ENCODE results near the gene A4GALT. TPM values are rescaled to one million over a fixed set of nuclear protein-coding genes. Genes with fewer than 3 reads are reported as not detected.
"Not testable (repeated sequence)": the region's sequence is repeated elsewhere in the genome, so short reads cannot be mapped to it uniquely, and the experiment has no call there.

A4GALT gene
- total RNA-seq, 2 experiments from 2014 or later: 56.0 to 61.5 TPM

GRCh38 chr22:42760806-42761565 is 40.3 kb upstream of the A4GALT start:
- Histone ChIP-seq H3K79me2 (ENCODE audit: insufficient read depth, low read depth, low read length) (no peaks in the 10 kb centered on the region), H3K4me1 (ENCODE audit: insufficient read depth, low read length, poor library complexity, severe bottlenecking) (peaks cover 72% of the 10 kb centered on the region), H3K36me3 (ENCODE audit: insufficient read depth, low read length) (no peaks in the 10 kb centered on the region), H3K9me3 (ENCODE audit: low read length) (no peaks in the 10 kb centered on the region), H3K9me2 (ENCODE audit: insufficient read depth, low read length) (no peaks in the 10 kb centered on the region), H3K4me3 (ENCODE audit: low read depth, low read length, poor library complexity, severe bottlenecking) (peak overlapping the region; percentile 33), H3K4me2 (ENCODE audit: low read length) (peak overlapping the region; percentile 67), H4K20me1 (ENCODE audit: insufficient read depth, low read length) (no peaks in the 10 kb centered on the region), H2AFZ (ENCODE audit: low read length) (peak overlapping the region; percentile 61; the same call in 1 of the 2 replicates), H3K27ac (ENCODE audit: low read depth, low read length, poor library complexity, severe bottlenecking) (peak overlapping the region; percentile 95)
- BruUV-seq (replicated peaks): no TSS peak
- DNase-seq (ENCODE audit: low spot score): peak; percentile 95
- TF ChIP-seq CTCF (conservative IDR thresholded peaks at IDR 0.05; ENCODE audit: low read length): no peak
- TF ChIP-seq EZH2phosphoT487 (IDR thresholded peaks at IDR 0.05; ENCODE audit: borderline replicate concordance, low read depth, low read length): no peak
- CTCF ChIA-PET (ENCODE audit: unreplicated experiment): interaction anchor here (0.5 kb wide), 1 partner anchor 103 kb away, joined by 3 read pairs; no protein-coding TSS in a partner anchor
- POLR2A ChIA-PET: no interaction called here
- intact Hi-C loops (cut with micrococcal nuclease; ENCODE audit: unreplicated experiment): loop anchor here (1.0 to 5.0 kb wide), 4 partner anchors 45 to 139 kb away; no protein-coding TSS in a partner anchor

GRCh38 chr22:42758931-42759629 is 38.4 kb upstream of the A4GALT start:
- H3K9me3 ChIP-seq (ENCODE audit: low read length): no peaks in the 10 kb centered on the region
- no peak for TF ChIP-seq EZH2phosphoT487 (IDR thresholded peaks at IDR 0.05; ENCODE audit: borderline replicate concordance, low read depth, low read length)
- no peak for TF ChIP-seq CTCF (conservative IDR thresholded peaks at IDR 0.05; ENCODE audit: low read length)
- H3K27ac ChIP-seq (ENCODE audit: low read depth, low read length, poor library complexity, severe bottlenecking): no peak overlapping the region
- no peak overlapping the region for H3K4me2 ChIP-seq (ENCODE audit: low read length)
- H2AFZ ChIP-seq (ENCODE audit: low read length): no peak overlapping the region
- no peaks in the 10 kb centered on the region for H4K20me1 ChIP-seq (ENCODE audit: insufficient read depth, low read length)
- H3K79me2 ChIP-seq (ENCODE audit: insufficient read depth, low read depth, low read length): no peaks in the 10 kb centered on the region
- ChIA-PET CTCF (ENCODE audit: unreplicated experiment) (no interaction called here), POLR2A (interaction anchor here (1.8 kb wide), 1 partner anchor 144 kb away, joined by 6 read pairs; the partner anchor contains the start of gene POLDIP3)
- DNase-seq (ENCODE audit: low spot score): no peak
- peaks cover 56% of the 10 kb centered on the region for H3K4me1 ChIP-seq (ENCODE audit: insufficient read depth, low read length, poor library complexity, severe bottlenecking)
- BruUV-seq (replicated peaks): no TSS peak
- no peak overlapping the region for H3K4me3 ChIP-seq (ENCODE audit: low read depth, low read length, poor library complexity, severe bottlenecking)
- H3K36me3 ChIP-seq (ENCODE audit: insufficient read depth, low read length): no peaks in the 10 kb centered on the region
- intact Hi-C loops (cut with micrococcal nuclease; ENCODE audit: unreplicated experiment): no loop called here
- no peaks in the 10 kb centered on the region for H3K9me2 ChIP-seq (ENCODE audit: insufficient read depth, low read length)

- POLR2A ChIA-PET; H3K4me3 ChIP-seq (ENCODE audit: low read depth, low read length, poor library complexity, severe bottlenecking); H3K36me3 ChIP-seq (ENCODE audit: insufficient read depth, low read length); BruUV-seq (replicated peaks); H3K9me2 ChIP-seq (ENCODE audit: insufficient read depth, low read length); H4K20me1 ChIP-seq (ENCODE audit: insufficient read depth, low read length); intact Hi-C loops (cut with micrococcal nuclease; ENCODE audit: unreplicated experiment); H3K4me2 ChIP-seq (ENCODE audit: low read length); H3K79me2 ChIP-seq (ENCODE audit: insufficient read depth, low read depth, low read length); H2AFZ ChIP-seq (ENCODE audit: low read length); H3K27ac ChIP-seq (ENCODE audit: low read depth, low read length, poor library complexity, severe bottlenecking); CTCF ChIA-PET (ENCODE audit: unreplicated experiment); DNase-seq (ENCODE audit: low spot score); H3K9me3 ChIP-seq (ENCODE audit: low read length): not testable (repeated sequence)
- H3K4me1 ChIP-seq (ENCODE audit: insufficient read depth, low read length, poor library complexity, severe bottlenecking): peaks cover 34% of the 10 kb centered on the region
Measured at GRCh38 chr22:42755553-42755952, 34.9 kb upstream of the A4GALT start.

- H3K4me2 ChIP-seq (ENCODE audit: low read length); CTCF ChIA-PET (ENCODE audit: unreplicated experiment); H3K79me2 ChIP-seq (ENCODE audit: insufficient read depth, low read depth, low read length); H3K36me3 ChIP-seq (ENCODE audit: insufficient read depth, low read length); BruUV-seq (replicated peaks); DNase-seq (ENCODE audit: low spot score); H3K27ac ChIP-seq (ENCODE audit: low read depth, low read length, poor library complexity, severe bottlenecking); H2AFZ ChIP-seq (ENCODE audit: low read length); H3K9me3 ChIP-seq (ENCODE audit: low read length); H4K20me1 ChIP-seq (ENCODE audit: insufficient read depth, low read length); POLR2A ChIA-PET; H3K9me2 ChIP-seq (ENCODE audit: insufficient read depth, low read length); intact Hi-C loops (cut with micrococcal nuclease; ENCODE audit: unreplicated experiment); H3K4me3 ChIP-seq (ENCODE audit: low read depth, low read length, poor library complexity, severe bottlenecking): not testable (repeated sequence)
- peaks cover 30% of the 10 kb centered on the region for H3K4me1 ChIP-seq (ENCODE audit: insufficient read depth, low read length, poor library complexity, severe bottlenecking)
Measured at GRCh38 chr22:42755121-42755520, 34.5 kb upstream of the A4GALT start.

Measured in OCI-LY7 (cell line).